ENCODE data around the gene LEO1.

LEO1 gene

GRCh38 chr15:51936105-51936478 is 35.5 kb downstream of the LEO1 start:
- H3K4me3 ChIP-seq (replicated peaks in 1 of 2; ENCODE audit: low read depth in 2 of 2, low read length in 2 of 2) = no peak overlapping the region
- DNase-seq (ENCODE audit: low read depth in 2 of 2) = no peak
- TF ChIP-seq CTCF (IDR thresholded peaks at IDR 0.05; ENCODE audit: low read depth, low read length) = no peak

GRCh38 chr15:51935466-51936104 is 36.0 kb downstream of the LEO1 start:
- no peak for DNase-seq (ENCODE audit: low read depth in 2 of 2)
- H3K4me3 ChIP-seq (replicated peaks in 1 of 2; ENCODE audit: low read depth in 2 of 2, low read length in 2 of 2) = no peak overlapping the region
- TF ChIP-seq CTCF (IDR thresholded peaks at IDR 0.05; ENCODE audit: low read depth, low read length) = no peak

- DNase-seq (ENCODE audit: low read depth in 2 of 2) = no peak
- no peak for TF ChIP-seq CTCF (IDR thresholded peaks at IDR 0.05; ENCODE audit: low read depth, low read length)
- no peak overlapping the region for H3K4me3 ChIP-seq (replicated peaks in 1 of 2; ENCODE audit: low read depth in 2 of 2, low read length in 2 of 2)
These were observed 39.4 kb downstream of the LEO1 start for GRCh38 chr15:51932161-51932560.

- TF ChIP-seq CTCF (IDR thresholded peaks at IDR 0.05; ENCODE audit: low read depth, low read length) = no peak
- DNase-seq (ENCODE audit: low read depth in 2 of 2) = peak in 1 of 2 donors; percentile 34
- H3K4me3 ChIP-seq (replicated peaks in 1 of 2; ENCODE audit: low read depth in 2 of 2, low read length in 2 of 2) = no peak overlapping the region
These were observed 39.9 kb downstream of the LEO1 start for GRCh38 chr15:51931638-51932037.

- DNase-seq (ENCODE audit: low read depth in 2 of 2) = no peak
- H3K4me3 ChIP-seq (replicated peaks in 1 of 2; ENCODE audit: low read depth in 2 of 2, low read length in 2 of 2) = no peak overlapping the region
- TF ChIP-seq CTCF (IDR thresholded peaks at IDR 0.05; ENCODE audit: low read depth, low read length) = no peak
These were observed 40.6 kb downstream of the LEO1 start for GRCh38 chr15:51931016-51931415.

- DNase-seq (ENCODE audit: low read depth in 2 of 2) = no peak
- no peak overlapping the region for H3K4me3 ChIP-seq (replicated peaks in 1 of 2; ENCODE audit: low read depth in 2 of 2, low read length in 2 of 2)
- TF ChIP-seq CTCF (IDR thresholded peaks at IDR 0.05; ENCODE audit: low read depth, low read length) = no peak
These were observed 44.8 kb downstream of the LEO1 start for GRCh38 chr15:51926809-51927208.

Data from cardiac fibroblast (primary cell).